RWPE2 (cell line): ENCODE measurements around the gene SLC16A14.
A peak's percentile ranks its signal among the peaks of the same experiment; 100 is the strongest.

Experiments
- ATAC-seq: fragments of 200-7000 bp; cut with Tn5 transposase; 3 replicates; pipeline ENCODE4 v1.9.1; 2021; ENCODE audit warnings: low read depth
- DNase-seq: peaks from one replicate; pipeline ENCODE4 v3.0.0-alpha.2; 2020; ENCODE audit warnings: low spot score
- H3K27ac ChIP-seq: fragments of 450-650 bp; 2 replicates; pipeline ENCODE4 v1.5.1; 2017; ENCODE audit warnings: mild to moderate bottlenecking; ENCODE audit not compliant: poor library complexity, severe bottlenecking
- H3K27me3 ChIP-seq: fragments of 250-450 bp; sonication (Bioruptor Pico); 2 replicates; pipeline ENCODE4 v1.5.1; 2021; ENCODE audit warnings: mild to moderate bottlenecking, moderate library complexity; ENCODE audit not compliant: insufficient read depth, poor library complexity, severe bottlenecking
- H3K36me3 ChIP-seq: fragments of 250-450 bp; sonication (Bioruptor Pico); 2 replicates; pipeline ENCODE4 v1.5.1; 2020; ENCODE audit warnings: low read depth, mild to moderate bottlenecking, moderate library complexity
- H3K4me1 ChIP-seq: fragments of 250-450 bp; sonication (Bioruptor Pico); 2 replicates; pipeline ENCODE4 v1.5.1; 2021; ENCODE audit warnings: mild to moderate bottlenecking, moderate library complexity; ENCODE audit not compliant: insufficient read depth, poor library complexity, severe bottlenecking
- H3K4me3 ChIP-seq: fragments of 250-450 bp; sonication (Bioruptor Pico); 2 replicates; pipeline ENCODE4 v1.5.1; 2021; ENCODE audit warnings: mild to moderate bottlenecking, moderate library complexity; ENCODE audit not compliant: severe bottlenecking
- H3K9me3 ChIP-seq: fragments of 250-450 bp; sonication (Bioruptor Pico); 2 replicates; pipeline ENCODE4 v1.5.1; 2021; ENCODE audit warnings: mild to moderate bottlenecking, moderate library complexity; ENCODE audit not compliant: severe bottlenecking
- CTCF ChIP-seq: fragments of 450-650 bp; IDR thresholded peaks from one replicate; pipeline ENCODE4 v1.5.1; 2017; ENCODE audit warnings: mild to moderate bottlenecking, moderate library complexity; ENCODE audit not compliant: poor library complexity, severe bottlenecking

SLC16A14 gene

DNA sequence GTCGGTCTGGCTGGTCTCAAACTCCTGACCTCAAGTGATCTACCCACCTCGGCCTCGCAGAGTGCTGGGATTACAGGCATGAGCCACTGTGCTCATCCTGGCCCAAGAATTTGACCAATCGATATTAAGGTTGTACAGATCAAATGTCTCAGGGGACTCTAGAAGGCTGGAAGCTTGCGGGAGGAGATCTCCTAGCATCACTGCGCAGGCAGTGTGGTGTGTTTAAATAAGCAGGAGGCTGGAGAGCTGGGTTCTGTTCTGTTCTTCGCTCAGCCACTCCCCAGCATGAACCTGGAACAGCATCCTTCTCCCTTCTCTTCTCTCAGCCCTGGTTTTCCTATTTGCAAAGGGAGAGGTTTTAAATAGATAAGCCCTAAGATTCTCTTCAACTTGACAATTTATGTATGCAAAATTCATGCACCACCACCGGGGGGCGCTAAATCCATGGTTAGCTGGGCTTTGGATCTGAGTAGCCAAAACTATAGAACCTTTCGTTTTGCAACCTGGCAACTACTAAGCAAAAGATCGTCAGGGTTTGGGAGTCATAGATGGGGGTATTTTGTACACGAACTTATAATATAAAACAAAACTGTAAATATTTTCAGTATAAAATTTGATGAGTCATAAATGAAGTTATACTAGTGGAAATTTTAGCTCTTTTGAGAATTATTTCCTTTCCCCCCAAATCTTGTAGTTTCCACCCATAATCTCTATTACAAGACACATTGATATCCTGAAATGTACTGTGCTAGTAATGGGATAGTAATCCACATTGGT is 60.6 kb downstream of the SLC16A14 start:
- Histone ChIP-seq H3K27me3 (no peaks in the 10 kb centered on the region), H3K9me3 (no peaks in the 10 kb centered on the region), H3K27ac (no peak overlapping the region), H3K36me3 (no peaks in the 10 kb centered on the region), H3K4me3 (no peak overlapping the region), H3K4me1 (no peaks in the 10 kb centered on the region)
- peak; percentile 90 for TF ChIP-seq CTCF
- ATAC-seq (peak; percentile 40; the same call in 2 of the 3 replicates), DNase-seq (no peak)

DNA sequence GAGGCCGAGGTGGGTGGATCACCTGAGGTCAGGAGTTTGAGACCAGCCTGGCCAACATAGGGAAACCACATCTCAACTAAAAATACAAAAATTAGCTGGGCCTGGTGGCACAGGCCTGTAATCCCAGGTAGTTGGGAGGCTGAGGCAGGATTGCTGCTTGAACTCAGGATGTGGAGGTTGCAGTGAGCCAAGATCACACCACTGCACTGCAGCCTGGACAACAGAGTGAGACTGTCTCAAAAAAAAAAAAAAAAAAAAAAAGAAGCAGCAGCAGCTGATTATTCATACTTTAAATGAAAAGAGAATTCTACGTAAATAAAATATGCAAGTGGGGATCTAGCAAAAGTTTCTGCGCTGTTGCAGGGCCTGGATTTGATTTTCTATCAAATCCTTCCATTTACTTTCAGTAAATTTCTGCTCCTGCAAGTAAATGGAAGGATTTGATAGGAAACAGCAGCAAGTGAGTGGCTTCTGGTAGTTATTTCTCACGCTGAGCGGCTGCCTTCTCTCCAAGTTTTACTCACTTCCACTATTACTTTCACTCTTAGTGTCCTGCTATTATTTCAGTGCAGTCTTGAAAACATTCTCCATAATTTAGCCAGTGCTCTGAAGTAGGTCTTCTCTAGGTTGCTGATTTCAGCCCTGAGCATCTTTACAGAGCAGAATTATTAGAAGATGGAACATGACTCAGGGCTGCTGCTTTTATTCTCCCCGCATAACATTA is 68.4 kb downstream of the SLC16A14 start:
- H3K9me3 ChIP-seq, result no peaks in the 10 kb centered on the region
- no peaks in the 10 kb centered on the region for H3K36me3 ChIP-seq
- no peak overlapping the region for H3K4me3 ChIP-seq
- no peak overlapping the region for H3K27ac ChIP-seq
- no peaks in the 10 kb centered on the region for H3K4me1 ChIP-seq
- no peak for TF ChIP-seq CTCF
- no peaks in the 10 kb centered on the region for H3K27me3 ChIP-seq
- no peak for DNase-seq
- ATAC-seq, result no peak

DNA sequence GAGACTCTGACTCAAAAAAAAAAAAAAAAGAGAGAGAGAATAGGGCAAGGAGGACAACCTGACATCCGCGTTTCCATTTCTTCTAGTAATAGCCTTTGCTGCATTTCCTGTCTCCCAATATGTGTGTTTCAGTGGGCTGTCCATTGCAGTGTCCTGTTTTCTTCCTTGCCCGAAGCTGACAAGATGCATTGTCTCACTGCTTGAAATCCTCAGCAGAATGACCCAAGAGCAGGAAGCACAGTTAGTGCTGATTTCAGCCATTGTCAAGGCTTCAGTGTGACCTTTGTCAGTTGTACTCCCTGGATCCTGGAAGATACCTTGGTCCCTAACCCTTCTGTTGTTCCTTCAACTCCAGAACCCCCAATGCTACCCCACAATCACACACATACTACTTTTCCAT is 71.2 kb downstream of the SLC16A14 start:
- H3K27ac ChIP-seq, result no peak overlapping the region
- no peaks in the 10 kb centered on the region for H3K4me1 ChIP-seq
- no peaks in the 10 kb centered on the region for H3K27me3 ChIP-seq
- no peak overlapping the region for H3K4me3 ChIP-seq
- H3K9me3 ChIP-seq, result no peaks in the 10 kb centered on the region
- no peaks in the 10 kb centered on the region for H3K36me3 ChIP-seq
- DNase-seq, result no peak
- TF ChIP-seq CTCF, result no peak
- no peak for ATAC-seq

GRCh38 chr2:229996320-229996719 is 72.4 kb downstream of the SLC16A14 start:
- no peaks in the 10 kb centered on the region for H3K27me3 ChIP-seq
- TF ChIP-seq CTCF, result no peak
- H3K4me1 ChIP-seq, result no peaks in the 10 kb centered on the region
- H3K36me3 ChIP-seq, result no peaks in the 10 kb centered on the region
- ATAC-seq (no peak), DNase-seq (no peak)
- H3K27ac ChIP-seq, result no peak overlapping the region
- no peaks in the 10 kb centered on the region for H3K9me3 ChIP-seq
- no peak overlapping the region for H3K4me3 ChIP-seq

DNA sequence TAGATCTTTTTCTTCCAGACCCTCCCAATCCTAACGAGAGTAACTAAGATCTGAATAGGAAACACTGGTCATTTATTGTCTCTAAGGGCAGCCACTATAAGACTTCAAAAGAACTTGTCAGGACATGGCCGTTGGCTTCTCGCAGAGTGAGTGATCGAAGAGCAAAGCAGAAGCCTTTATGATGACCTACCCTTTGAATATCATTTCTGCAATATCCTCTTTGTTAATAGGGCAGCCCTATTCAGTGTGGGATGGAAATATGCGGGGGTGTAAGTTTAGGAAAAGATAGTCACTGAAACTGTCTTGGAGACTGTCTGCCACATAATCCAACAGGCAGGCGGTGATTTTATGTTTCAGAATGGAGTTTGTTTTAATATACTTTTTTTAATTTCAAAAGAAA is 75.5 kb downstream of the SLC16A14 start:
- no peaks in the 10 kb centered on the region for H3K9me3 ChIP-seq
- no peaks in the 10 kb centered on the region for H3K4me1 ChIP-seq
- ATAC-seq, result no peak
- no peak for DNase-seq
- TF ChIP-seq CTCF, result no peak
- no peaks in the 10 kb centered on the region for H3K36me3 ChIP-seq
- H3K27ac ChIP-seq, result no peak overlapping the region
- H3K27me3 ChIP-seq, result no peaks in the 10 kb centered on the region
- H3K4me3 ChIP-seq, result no peak overlapping the region
